Upper lobe of right lung (tissue), 1 donor: ENCODE measurements around the gene CORO1C. TPM values are rescaled to one million over a fixed set of nuclear protein-coding genes. Genes with fewer than 3 reads are reported as not detected.

ENCODE experiments used
- ATAC-seq: fragments of 200-7000 bp; cut with Tn5 transposase; one replicate; pipeline ENCODE4 v1.9.1; 2020; ENCODE audit warnings: mild to moderate bottlenecking, moderate library complexity
- DNase-seq: peaks from one replicate; pipeline ENCODE4 v3.0.0-alpha.2; 2020
- H3K27ac ChIP-seq: fragments of 200-600 bp; one replicate; pipeline ENCODE4 v1.8.0; 2022
- H3K27me3 ChIP-seq: fragments of 200-600 bp; one replicate; pipeline ENCODE4 v1.8.0; 2022; ENCODE audit warnings: mild to moderate bottlenecking
- H3K36me3 ChIP-seq: fragments of 200-600 bp; one replicate; pipeline ENCODE4 v1.8.0; 2022
- H3K4me1 ChIP-seq: fragments of 200-600 bp; one replicate; pipeline ENCODE4 v1.8.0; 2022
- H3K4me3 ChIP-seq: fragments of 200-600 bp; one replicate; pipeline ENCODE4 v1.8.0; 2022; ENCODE audit warnings: mild to moderate bottlenecking
- H3K9me3 ChIP-seq: fragments of 200-600 bp; one replicate; pipeline ENCODE4 v1.8.0; 2022
- intact Hi-C: fragments of 100-400 bp; cut with DNase I; formaldehyde crosslinking; loops from one replicate; pipeline ENCODE4 v1.11.0; 2022
- total RNA-seq: library from RNA; stranded (reverse); fragmentation: NEBNext Ultra II Directional; extraction: Animal tissue kit (Norgen Biotek cat#: 25700); gene quantifications from one replicate; pipeline ENCODE4 v1.2.1, GENCODE V29; 2021
- TF ChIP-seq, protein P1 (sequence below): fragments of 200-600 bp; IDR thresholded peaks from one replicate; pipeline ENCODE4 v1.8.0; 2022; ENCODE audit warnings: antibody characterized with exemption
- donor health status: DM: no; HTN: yes; CAD: no; lungs with severe emphysema.

Gene CORO1C
- total RNA-seq, 1 donor from 2014 or later = 257 TPM

DNA sequence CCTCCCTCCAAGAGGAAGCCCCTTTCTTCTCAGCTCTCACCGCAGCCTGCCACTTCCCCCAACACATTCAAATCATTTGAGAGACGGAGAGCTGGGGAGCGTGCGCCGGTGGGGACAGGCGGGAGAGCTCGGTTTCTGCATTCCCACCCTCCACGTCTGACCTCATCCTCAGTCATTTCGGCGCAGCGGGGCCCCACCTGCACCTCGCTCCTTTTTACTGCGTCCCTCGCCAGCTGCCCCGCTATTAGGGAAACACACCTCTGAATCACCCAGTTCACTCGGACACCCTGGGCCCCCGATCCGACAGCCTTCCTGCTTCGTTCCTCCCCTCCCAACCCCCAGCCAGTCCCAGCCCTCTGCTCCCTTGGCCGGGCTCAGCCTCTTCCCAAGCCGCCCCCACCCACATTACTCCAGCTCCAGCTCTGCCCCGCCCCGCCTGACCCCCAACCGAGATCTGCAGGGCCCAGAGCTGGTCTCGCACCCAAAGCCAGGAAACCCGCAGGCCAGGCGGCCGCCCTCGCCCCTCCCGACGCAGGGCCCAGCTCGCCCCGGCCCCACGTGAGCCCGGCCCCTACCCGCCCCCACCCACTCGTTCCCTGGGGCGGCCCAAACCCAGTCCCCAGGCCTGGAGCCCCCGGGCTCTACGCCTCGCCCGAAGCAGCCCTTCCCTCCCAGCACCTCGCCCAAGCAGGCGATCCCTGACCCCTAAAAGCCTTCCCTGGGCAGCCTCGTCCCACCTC is 783 bp downstream of the CORO1C start:
- intact Hi-C loops = no loop called here

DNA sequence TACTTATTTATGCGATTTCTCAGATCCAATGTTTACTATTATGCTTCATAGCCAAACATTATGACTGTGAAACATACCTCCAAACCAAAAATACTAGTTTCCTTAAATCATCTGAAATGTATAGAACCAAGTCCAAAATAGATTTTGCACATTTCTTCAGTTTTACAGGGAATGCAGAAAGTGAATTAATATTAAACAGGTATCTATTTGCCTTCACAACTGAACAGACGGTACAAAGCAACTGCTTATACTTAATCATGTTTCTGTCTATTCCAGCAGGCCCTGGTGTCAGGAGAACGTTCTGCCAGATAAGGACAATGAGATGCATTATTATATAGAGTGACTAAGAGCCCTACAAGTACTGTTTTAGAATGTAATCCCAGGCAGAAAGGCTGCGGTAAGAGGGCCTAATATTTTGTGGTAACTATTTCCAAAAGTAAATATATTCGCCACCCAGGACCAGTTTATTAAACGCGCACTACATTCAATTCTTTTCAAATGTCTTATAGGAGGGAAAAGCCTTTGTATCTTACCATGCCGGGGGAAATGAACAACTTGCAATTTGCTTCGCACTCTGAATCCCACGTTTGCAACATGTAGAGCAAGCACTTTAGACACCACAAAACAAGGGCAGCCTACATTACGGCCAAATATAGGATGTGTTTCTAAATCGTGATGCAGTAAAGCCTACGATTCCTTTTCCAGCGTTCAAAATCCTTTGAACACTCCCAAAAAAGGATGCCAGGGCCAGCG is 1.5 kb downstream of the CORO1C start:
- TF ChIP-seq, protein P1, sequence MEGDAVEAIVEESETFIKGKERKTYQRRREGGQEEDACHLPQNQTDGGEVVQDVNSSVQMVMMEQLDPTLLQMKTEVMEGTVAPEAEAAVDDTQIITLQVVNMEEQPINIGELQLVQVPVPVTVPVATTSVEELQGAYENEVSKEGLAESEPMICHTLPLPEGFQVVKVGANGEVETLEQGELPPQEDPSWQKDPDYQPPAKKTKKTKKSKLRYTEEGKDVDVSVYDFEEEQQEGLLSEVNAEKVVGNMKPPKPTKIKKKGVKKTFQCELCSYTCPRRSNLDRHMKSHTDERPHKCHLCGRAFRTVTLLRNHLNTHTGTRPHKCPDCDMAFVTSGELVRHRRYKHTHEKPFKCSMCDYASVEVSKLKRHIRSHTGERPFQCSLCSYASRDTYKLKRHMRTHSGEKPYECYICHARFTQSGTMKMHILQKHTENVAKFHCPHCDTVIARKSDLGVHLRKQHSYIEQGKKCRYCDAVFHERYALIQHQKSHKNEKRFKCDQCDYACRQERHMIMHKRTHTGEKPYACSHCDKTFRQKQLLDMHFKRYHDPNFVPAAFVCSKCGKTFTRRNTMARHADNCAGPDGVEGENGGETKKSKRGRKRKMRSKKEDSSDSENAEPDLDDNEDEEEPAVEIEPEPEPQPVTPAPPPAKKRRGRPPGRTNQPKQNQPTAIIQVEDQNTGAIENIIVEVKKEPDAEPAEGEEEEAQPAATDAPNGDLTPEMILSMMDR = no peak
- Histone ChIP-seq H3K4me1 (peaks cover 23% of the 10 kb centered on the region), H3K27me3 (no peaks in the 10 kb centered on the region), H3K27ac (peak overlapping the region; percentile 91), H3K4me3 (peak overlapping the region; percentile 83), H3K9me3 (no peaks in the 10 kb centered on the region), H3K36me3 (no peaks in the 10 kb centered on the region)
- no peak for ATAC-seq
- DNase-seq = no peak
- intact Hi-C loops = no loop called here

More for the DNA sequence above, 783 bp downstream of the CORO1C start:
- H3K36me3 ChIP-seq = no peaks in the 10 kb centered on the region
- TF ChIP-seq, protein P1 = no peak
- H3K4me1 ChIP-seq = peaks cover 15% of the 10 kb centered on the region
- peak overlapping the region; percentile 83 for H3K4me3 ChIP-seq
- H3K27ac ChIP-seq = peak overlapping the region; percentile 91
- no peaks in the 10 kb centered on the region for H3K9me3 ChIP-seq
- DNase-seq (peak; percentile 86), ATAC-seq (peak; percentile 19)
- no peaks in the 10 kb centered on the region for H3K27me3 ChIP-seq

DNA sequence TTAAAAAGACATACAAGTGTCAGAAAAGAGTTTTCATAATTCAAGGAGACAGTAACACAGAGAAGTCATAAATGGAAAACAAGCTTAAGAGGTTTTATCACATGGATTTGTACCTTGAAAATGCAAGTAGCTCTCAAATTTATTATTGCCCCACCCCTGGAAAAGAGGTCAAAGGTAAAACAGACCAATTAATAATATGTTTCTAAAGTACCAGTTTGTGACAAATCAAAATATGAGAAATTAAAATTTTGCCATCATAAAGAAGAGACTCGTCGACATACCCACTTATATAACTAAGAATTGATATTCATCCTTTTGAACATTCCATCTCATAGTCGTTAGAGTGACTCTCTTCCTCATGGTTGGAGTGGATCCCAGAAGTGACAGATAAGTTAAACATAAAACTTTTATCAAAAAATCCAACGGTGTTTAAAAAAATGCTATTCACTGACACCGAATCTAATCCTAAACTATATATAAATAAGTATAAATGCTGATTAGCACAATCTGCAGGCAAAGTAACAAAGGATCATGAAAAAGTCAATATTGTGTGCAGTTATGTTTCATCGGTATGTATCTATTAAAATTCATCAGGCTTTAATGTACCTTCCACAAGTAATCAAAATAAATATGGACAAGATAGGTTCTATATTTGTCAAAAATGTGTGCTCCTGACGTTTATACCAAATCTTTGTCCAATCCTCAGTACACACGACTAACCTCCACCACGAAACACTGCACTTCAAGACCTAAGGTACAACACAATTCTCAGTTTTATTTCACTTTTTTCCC is 2.3 kb downstream of the CORO1C start:
- no peaks in the 10 kb centered on the region for H3K9me3 ChIP-seq
- DNase-seq = no peak
- ATAC-seq = no peak
- no peaks in the 10 kb centered on the region for H3K36me3 ChIP-seq
- peak overlapping the region; percentile 91 for H3K27ac ChIP-seq
- peak overlapping the region; percentile 83 for H3K4me3 ChIP-seq
- H3K4me1 ChIP-seq = peaks cover 31% of the 10 kb centered on the region
- intact Hi-C loops = no loop called here
- no peaks in the 10 kb centered on the region for H3K27me3 ChIP-seq
- TF ChIP-seq, protein P1 = no peak

DNA sequence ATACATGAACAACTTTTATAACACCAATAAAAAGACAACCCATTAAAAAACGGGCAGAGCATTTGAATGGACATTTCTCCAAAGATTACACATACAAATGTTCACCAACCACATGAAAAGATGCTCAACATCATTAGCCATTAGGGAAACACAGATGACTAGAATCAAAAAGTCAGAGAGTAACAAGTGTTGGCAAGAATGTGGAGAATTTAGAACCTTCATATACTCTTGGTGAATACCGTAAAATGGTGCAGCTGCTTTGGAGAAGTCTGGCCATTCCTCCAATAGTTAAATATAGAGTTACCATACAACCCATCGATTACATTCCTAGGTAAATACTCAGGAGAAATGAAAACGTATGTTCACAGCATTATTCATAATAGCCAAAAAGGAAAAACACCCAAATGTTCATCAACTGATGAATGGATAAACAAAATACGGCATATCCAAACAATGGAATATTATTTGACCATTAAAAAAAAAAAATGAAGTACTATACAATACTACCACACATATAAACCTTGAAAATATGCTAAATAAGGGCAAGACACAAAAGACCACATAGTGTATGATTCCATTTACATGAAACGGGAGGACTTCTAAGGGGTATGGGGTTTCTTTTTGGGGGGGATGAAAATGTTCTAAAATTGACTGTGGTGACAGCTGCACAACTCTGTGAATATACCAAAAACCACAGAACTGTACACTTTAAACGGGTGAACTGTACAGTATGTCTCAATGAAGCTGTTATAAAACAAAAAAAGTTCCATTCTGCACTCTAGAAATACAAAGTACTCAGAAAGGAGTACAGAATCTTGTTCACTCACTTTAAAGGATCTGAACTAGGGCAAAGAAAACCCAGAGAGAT is 3.2 kb downstream of the CORO1C start:
- Histone ChIP-seq H3K36me3 (no peaks in the 10 kb centered on the region), H3K9me3 (no peaks in the 10 kb centered on the region), H3K27me3 (no peaks in the 10 kb centered on the region), H3K4me1 (peaks cover 40% of the 10 kb centered on the region), H3K4me3 (peak overlapping the region; percentile 83), H3K27ac (peak overlapping the region; percentile 91)
- intact Hi-C loops = no loop called here
- DNase-seq (no peak), ATAC-seq (no peak)
- TF ChIP-seq, protein P1 = no peak

DNA sequence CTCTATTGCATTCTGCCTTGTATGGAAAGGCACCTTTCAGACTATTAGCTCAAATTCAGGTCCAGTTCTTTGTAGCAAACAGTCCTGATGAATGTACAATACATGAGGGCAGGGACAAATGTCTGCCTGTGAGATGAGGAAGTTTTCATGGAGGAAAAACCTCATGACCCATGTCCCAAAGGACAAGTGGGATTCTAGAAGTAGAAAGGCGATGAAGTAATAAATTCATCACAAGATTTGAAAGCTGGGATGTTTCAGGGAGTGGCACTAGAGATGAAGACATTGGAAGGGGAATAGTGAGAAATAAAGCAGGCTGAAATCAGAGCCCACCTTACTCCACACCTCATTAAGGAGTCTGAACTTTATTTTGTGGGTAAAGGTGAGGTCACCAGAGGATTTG is 4.2 kb downstream of the CORO1C start:
- ATAC-seq (no peak), DNase-seq (no peak)
- TF ChIP-seq, protein P1 = no peak
- Histone ChIP-seq H3K4me1 (peaks cover 45% of the 10 kb centered on the region), H3K36me3 (no peaks in the 10 kb centered on the region), H3K9me3 (no peaks in the 10 kb centered on the region), H3K27me3 (no peaks in the 10 kb centered on the region), H3K27ac (no peak overlapping the region), H3K4me3 (no peak overlapping the region)
- intact Hi-C loops = no loop called here
